IgD-negative memory B cell (primary cell): ENCODE results near the gene ATP7B. TPM values are rescaled to one million over a fixed set of nuclear protein-coding genes. Genes with fewer than 3 reads are reported as not detected.
A peak's percentile ranks its signal among the peaks of the same experiment; 100 is the strongest.

Experiments used
- H3K27ac Mint-ChIP-seq, 3 donors: one replicate each; pipeline ENCODE4 v1.8.0; 2020 to 2022; ENCODE audit warnings: mild to moderate bottlenecking in 3 of 3, mixed read lengths in 3 of 3, moderate library complexity in 1 of 3
- H3K27me3 Mint-ChIP-seq: one replicate; pipeline ENCODE4 v1.8.0; 2021; ENCODE audit warnings: mixed read lengths
- H3K36me3 Mint-ChIP-seq: one replicate; pipeline ENCODE4 v1.8.0; 2020; ENCODE audit warnings: mild to moderate bottlenecking, mixed read lengths
- H3K4me1 Mint-ChIP-seq, 3 donors: one replicate each; pipeline ENCODE4 v1.8.0; 2020 to 2022; ENCODE audit warnings: mixed read lengths in 3 of 3, mild to moderate bottlenecking in 1 of 3
- H3K4me3 Mint-ChIP-seq, 4 donors: one replicate each; pipeline ENCODE4 v1.8.0; 2020 to 2022; ENCODE audit warnings: mild to moderate bottlenecking in 4 of 4, mixed read lengths in 4 of 4, moderate library complexity in 3 of 4
- H3K9me3 Mint-ChIP-seq, 3 donors: one replicate each; pipeline ENCODE4 v1.8.0; 2020 to 2021; ENCODE audit warnings: mixed read lengths in 3 of 3, mild to moderate bottlenecking in 1 of 3
- polyA plus RNA-seq: library from polyadenylated mRNA; unstranded; fragments of 300-500 nt; fragmentation: Illumina TruSeq; gene quantifications from one replicate; pipeline ENCODE4 v1.2.3, GENCODE V29; 2021

Gene ATP7B
- polyA plus RNA-seq, 1 donor from 2014 or later, result not detected

- Mint-ChIP-seq H3K4me1 (no peaks in the 10 kb centered on the region), H3K27ac (peak overlapping the region in 1 of 3 donors; percentile 71), H3K4me3 (peak overlapping the region in 1 of 4 donors; percentile 20), H3K9me3 (no peaks in the 10 kb centered on the region), H3K36me3 (no peaks in the 10 kb centered on the region), H3K27me3 (peaks cover 17% of the 10 kb centered on the region)
These were observed 115.1 kb downstream of the ATP7B start for GRCh38 chr13:51895906-51896888.

- peaks cover 23% of the 10 kb centered on the region for H3K27me3 Mint-ChIP-seq
- no peak overlapping the region for H3K4me3 Mint-ChIP-seq
- H3K4me1 Mint-ChIP-seq, result no peaks in the 10 kb centered on the region
- peak overlapping the region in 1 of 3 donors; percentile 52 for H3K27ac Mint-ChIP-seq
- peaks cover 4% of the 10 kb centered on the region for H3K36me3 Mint-ChIP-seq
- no peaks in the 10 kb centered on the region for H3K9me3 Mint-ChIP-seq
These were observed 117.0 kb downstream of the ATP7B start for GRCh38 chr13:51894239-51894638.

GRCh38 chr13:51892657-51893056 lies 118.6 kb downstream of the ATP7B start:
- H3K4me3 Mint-ChIP-seq, result no peak overlapping the region
- peak overlapping the region in 1 of 3 donors; percentile 33 for H3K27ac Mint-ChIP-seq
- H3K4me1 Mint-ChIP-seq, result no peaks in the 10 kb centered on the region
- no peaks in the 10 kb centered on the region for H3K9me3 Mint-ChIP-seq
- H3K36me3 Mint-ChIP-seq, result peaks cover 5% of the 10 kb centered on the region
- peaks cover 23% of the 10 kb centered on the region for H3K27me3 Mint-ChIP-seq

- Mint-ChIP-seq H3K27me3 (peaks cover 16% of the 10 kb centered on the region), H3K4me1 (no peaks in the 10 kb centered on the region), H3K9me3 (peaks cover 0 to 10% (median 3%) of the 10 kb centered on the region in 3 donors), H3K4me3 (no peak overlapping the region), H3K27ac (no peak overlapping the region), H3K36me3 (peaks cover 5% of the 10 kb centered on the region)
These were observed 123.8 kb downstream of the ATP7B start for GRCh38 chr13:51887468-51887867.

GRCh38 chr13:51885651-51886050 lies 125.6 kb downstream of the ATP7B start:
- no peaks in the 10 kb centered on the region for H3K4me1 Mint-ChIP-seq
- H3K4me3 Mint-ChIP-seq, result no peak overlapping the region
- no peak overlapping the region for H3K27ac Mint-ChIP-seq
- H3K36me3 Mint-ChIP-seq, result peaks cover 5% of the 10 kb centered on the region
- peaks cover 7 to 14% (median 14%) of the 10 kb centered on the region in 3 donors for H3K9me3 Mint-ChIP-seq
- peaks cover 9% of the 10 kb centered on the region for H3K27me3 Mint-ChIP-seq

- no peaks in the 10 kb centered on the region for H3K4me1 Mint-ChIP-seq
- H3K4me3 Mint-ChIP-seq, result no peak overlapping the region
- no peaks in the 10 kb centered on the region for H3K36me3 Mint-ChIP-seq
- peaks cover 4% of the 10 kb centered on the region for H3K27me3 Mint-ChIP-seq
- peaks cover 7 to 14% (median 14%) of the 10 kb centered on the region in 3 donors for H3K9me3 Mint-ChIP-seq
- H3K27ac Mint-ChIP-seq, result no peak overlapping the region
These were observed 128.0 kb downstream of the ATP7B start for GRCh38 chr13:51883226-51883600.

Other genes starting within 250 kb of the ATP7B start
- 22.0 TPM for gene DHRS12, start 207.3 kb downstream of the ATP7B start, polyA plus RNA-seq
- gene TMEM272, start 166.3 kb downstream of the ATP7B start, polyA plus RNA-seq, result not detected
- gene CCDC70, start 149.5 kb downstream of the ATP7B start, polyA plus RNA-seq, result not detected
- gene ALG11, start 948 bp upstream of the ATP7B start, polyA plus RNA-seq, result 25.7 TPM
- gene UTP14C, start 13.2 kb upstream of the ATP7B start, polyA plus RNA-seq, result 1.9 TPM
- 0.34 TPM for gene NEK5, start 117.6 kb upstream of the ATP7B start, polyA plus RNA-seq
- gene NEK3, start 148.1 kb upstream of the ATP7B start, polyA plus RNA-seq, result 8.3 TPM